MM.1S (cell line): Measurements from ENCODE around the gene C19orf85.

Source experiments
- DNase-seq: peaks from one replicate; pipeline ENCODE4 v3.0.0-alpha.2; 2015
- H2AFZ ChIP-seq: fragments of 300-600 bp; sonication (generic); 2 replicates; pipeline ENCODE4 v1.6.0; 2016; ENCODE audit warnings: antibody characterized with exemption, low read length
- H3F3A ChIP-seq: fragments of 300-600 bp; sonication (generic); 2 replicates; pipeline ENCODE4 v1.6.1; 2016; ENCODE audit warnings: mild to moderate bottlenecking, antibody characterized with exemption, low read length, moderate library complexity, mixed read lengths; ENCODE audit not compliant: insufficient read depth
- H3K27ac ChIP-seq: fragments of 300-600 bp; sonication (generic); 2 replicates; pipeline ENCODE4 v1.5.1; 2016; ENCODE audit warnings: mild to moderate bottlenecking, low read length
- H3K27me3 ChIP-seq: fragments of 300-600 bp; sonication (generic); replicated peaks from 2 replicates; pipeline ENCODE4 v1.6.0; 2016; ENCODE audit warnings: low read length; ENCODE audit not compliant: insufficient read depth
- H3K36me3 ChIP-seq: fragments of 300-600 bp; sonication (generic); replicated peaks from 2 replicates; pipeline ENCODE4 v1.6.1; 2016; ENCODE audit warnings: mild to moderate bottlenecking, low read length, mixed read lengths; ENCODE audit not compliant: insufficient read depth
- H3K4me1 ChIP-seq: fragments of 300-600 bp; sonication (generic); 2 replicates; pipeline ENCODE4 v1.6.1; 2016; ENCODE audit warnings: low read length, mixed read lengths
- H3K4me2 ChIP-seq: fragments of 300-600 bp; sonication (generic); 2 replicates; pipeline ENCODE4 v1.6.0; 2016; ENCODE audit warnings: low read depth, low read length
- H3K4me3 ChIP-seq: fragments of 300-600 bp; sonication (generic); 2 replicates; pipeline ENCODE4 v1.5.1; 2016; ENCODE audit warnings: low read length, mixed read lengths
- H3K79me2 ChIP-seq: fragments of 300-600 bp; sonication (generic); 2 replicates; pipeline ENCODE4 v1.6.1; 2016; ENCODE audit warnings: mixed run types, low read length, mixed read lengths
- H3K9ac ChIP-seq: fragments of 300-600 bp; sonication (generic); 2 replicates; pipeline ENCODE4 v1.6.1; 2016; ENCODE audit warnings: low read length, mixed read lengths
- H3K9me2 ChIP-seq: fragments of 300-600 bp; sonication (generic); replicated peaks from 2 replicates; pipeline ENCODE4 v1.6.1; 2016; ENCODE audit warnings: mild to moderate bottlenecking, low read length, mixed read lengths; ENCODE audit not compliant: insufficient read depth
- H3K9me3 ChIP-seq: fragments of 300-600 bp; sonication (generic); replicated peaks from 2 replicates; pipeline ENCODE4 v1.6.1; 2016; ENCODE audit warnings: mild to moderate bottlenecking, low read length, mixed read lengths; ENCODE audit not compliant: insufficient read depth
- H4K20me1 ChIP-seq: fragments of 300-600 bp; sonication (generic); 2 replicates; pipeline ENCODE4 v1.6.1; 2016; ENCODE audit warnings: mild to moderate bottlenecking, low read length, moderate library complexity, mixed read lengths; ENCODE audit not compliant: insufficient read depth
- CTCF ChIP-seq: fragments of 300-600 bp; sonication (generic); IDR thresholded peaks from 2 replicates; pipeline ENCODE4 v1.5.1; 2016; ENCODE audit warnings: antibody characterized with exemption, low read length, mixed read lengths
- EZH2 ChIP-seq: fragments of 300-600 bp; sonication (generic); optimal IDR thresholded peaks from 2 replicates; pipeline ENCODE3; 2017; ENCODE audit warnings: low read depth, mild to moderate bottlenecking, antibody characterized with exemption, low read length, mixed read lengths
- EZH2phosphoT487 ChIP-seq: fragments of 300-600 bp; sonication (generic); IDR thresholded peaks from 2 replicates; pipeline ENCODE4 v1.6.1; 2018; ENCODE audit warnings: antibody characterized with exemption, low read length

Gene C19orf85

GRCh38 chr19:55488986-55489710 lies 24.6 kb upstream of the C19orf85 start:
- Histone ChIP-seq H3K9ac (no peak overlapping the region), H3K4me2 (no peak overlapping the region), H3K4me3 (no peak overlapping the region), H3F3A (no peaks in the 10 kb centered on the region), H3K27me3 (peaks cover 94% of the 10 kb centered on the region), H4K20me1 (no peaks in the 10 kb centered on the region), H3K9me2 (no peaks in the 10 kb centered on the region), H3K27ac (no peak overlapping the region), H3K36me3 (no peaks in the 10 kb centered on the region), H2AFZ (no peak overlapping the region), H3K4me1 (no peaks in the 10 kb centered on the region), H3K9me3 (no peaks in the 10 kb centered on the region), H3K79me2 (no peaks in the 10 kb centered on the region)
- no peak for DNase-seq
- no peak for TF ChIP-seq CTCF
- no peak for TF ChIP-seq EZH2
- no peak for TF ChIP-seq EZH2phosphoT487

GRCh38 chr19:55487924-55488687 lies 23.6 kb upstream of the C19orf85 start, which contains the start of gene SSC5D:
Gene SSC5D, plus strand, starts transcription at chr19:55488436. Its CDS starts 154 bp downstream, at chr19:55488590.
- Histone ChIP-seq H3K36me3 (no peaks in the 10 kb centered on the region), H3K9me2 (no peaks in the 10 kb centered on the region), H2AFZ (no peak within 1 kb of the TSS), H3K4me1 (no peaks in the 10 kb centered on the region), H3K27me3 (peaks cover 86% of the 10 kb centered on the region), H3K4me3 (no peak within 1 kb of the TSS), H3K79me2 (no peaks in the 10 kb centered on the region), H3K27ac (no peak within 1 kb of the TSS), H3K9ac (no peak within 1 kb of the TSS), H3K4me2 (no peak within 1 kb of the TSS), H3K9me3 (no peaks in the 10 kb centered on the region), H3F3A (no peaks in the 10 kb centered on the region), H4K20me1 (no peaks in the 10 kb centered on the region)
- no peak for DNase-seq
- TF ChIP-seq EZH2phosphoT487 = no peak
- TF ChIP-seq CTCF = no peak
- TF ChIP-seq EZH2 = no peak

- no peaks in the 10 kb centered on the region for H3F3A ChIP-seq
- DNase-seq = no peak
- no peak overlapping the region for H3K9ac ChIP-seq
- no peaks in the 10 kb centered on the region for H3K9me3 ChIP-seq
- H3K27me3 ChIP-seq = peaks cover 78% of the 10 kb centered on the region
- no peak overlapping the region for H3K4me2 ChIP-seq
- no peaks in the 10 kb centered on the region for H3K36me3 ChIP-seq
- no peak overlapping the region for H3K27ac ChIP-seq
- H3K9me2 ChIP-seq = no peaks in the 10 kb centered on the region
- H3K79me2 ChIP-seq = no peaks in the 10 kb centered on the region
- no peaks in the 10 kb centered on the region for H4K20me1 ChIP-seq
- H2AFZ ChIP-seq = no peak overlapping the region
- H3K4me3 ChIP-seq = no peak overlapping the region
- no peak for TF ChIP-seq EZH2
- TF ChIP-seq CTCF = no peak
- TF ChIP-seq EZH2phosphoT487 = no peak
- no peaks in the 10 kb centered on the region for H3K4me1 ChIP-seq
These were observed 22.7 kb upstream of the C19orf85 start for GRCh38 chr19:55486971-55487923.
